DMS79 treated with DMSO at 0.1 percent for 48 hours (cell line): ENCODE measurements around the gene TRAPPC11.
"Not testable (repeated sequence)": the region's sequence is repeated elsewhere in the genome, so short reads cannot be mapped to it uniquely, and the experiment has no call there.

Experiments used
- DNase-seq: peaks from one replicate; lab custom pipeline; 2025; lab: John Stamatoyannopoulos, UW

TRAPPC11 gene

GRCh38 chr4:183721207-183722081, 62.4 kb downstream of the TRAPPC11 start:
- DNase-seq: no peak

GRCh38 chr4:183722731-183723560, 63.9 kb downstream of the TRAPPC11 start:
- DNase-seq: peak; percentile 83

GRCh38 chr4:183723561-183724228, 64.6 kb downstream of the TRAPPC11 start:
- DNase-seq: no peak

- DNase-seq: not testable (repeated sequence)
Observed at GRCh38 chr4:183725585-183725984, 66.5 kb downstream of the TRAPPC11 start.

- no peak for DNase-seq
Observed at GRCh38 chr4:183727482-183727881, 68.4 kb downstream of the TRAPPC11 start.

- DNase-seq: no peak
Observed at GRCh38 chr4:183728223-183729068, 69.4 kb downstream of the TRAPPC11 start.

- DNase-seq: peak; percentile 1
Observed at GRCh38 chr4:183729069-183729406, 69.9 kb downstream of the TRAPPC11 start.

- DNase-seq: no peak
Observed at GRCh38 chr4:183729430-183730328, 70.6 kb downstream of the TRAPPC11 start.

- DNase-seq: no peak
Observed at GRCh38 chr4:183732296-183732695, 73.2 kb downstream of the TRAPPC11 start.

GRCh38 chr4:183733181-183733580, 74.1 kb downstream of the TRAPPC11 start:
- DNase-seq: no peak

GRCh38 chr4:183738081-183738673, 79.1 kb downstream of the TRAPPC11 start:
- no peak for DNase-seq

- DNase-seq: no peak
Observed at GRCh38 chr4:183738961-183739360, 79.9 kb downstream of the TRAPPC11 start.

GRCh38 chr4:183746305-183747229, 87.5 kb downstream of the TRAPPC11 start:
- no peak for DNase-seq

- DNase-seq: no peak
Observed at GRCh38 chr4:183747380-183747779, 88.3 kb downstream of the TRAPPC11 start.

- DNase-seq: peak; percentile 11
Observed at GRCh38 chr4:183747931-183748670, 89.0 kb downstream of the TRAPPC11 start.

GRCh38 chr4:183751106-183751505, 92.0 kb downstream of the TRAPPC11 start:
- no peak for DNase-seq

GRCh38 chr4:183755596-183755995, 96.5 kb downstream of the TRAPPC11 start:
- no peak for DNase-seq

- peak; percentile 59 for DNase-seq
Observed at GRCh38 chr4:183757060-183757459, 98.0 kb downstream of the TRAPPC11 start.
